ENCODE data around the gene RSBN1L. TPM values are rescaled to one million over a fixed set of nuclear protein-coding genes. Genes with fewer than 3 reads are reported as not detected.

RSBN1L gene
- total RNA-seq (10 to 100 TPM; 10.3 to 21.3 (median 14.1) TPM), polyA plus RNA-seq (10 to 100 TPM in 1 of 3 donors, 1 to 10 TPM in 2; 7.9 to 20.2 (median 8.1) TPM)
- long read RNA-seq, donor 1: 0 reads
- long read RNA-seq, donor 2, full-length matches to known transcripts: 3 of 3 reads
- long read RNA-seq, donor 2, partial matches to known transcripts: 0 of 3 reads
- long read RNA-seq, donor 2, other reads (novel, unspliced or antisense): 0 of 3 reads
- long read RNA-seq, donor 3: 0 reads
- long read RNA-seq, donor 4, partial matches to known transcripts: 18 of 19 reads
- long read RNA-seq, donor 4, other reads (novel, unspliced or antisense): 1 of 19 reads
- long read RNA-seq, donor 5, full-length matches to known transcripts: 9 of 11 reads
- long read RNA-seq, donor 5, partial matches to known transcripts: 2 of 11 reads
- long read RNA-seq, donor 5, other reads (novel, unspliced or antisense): 0 of 11 reads
- long read RNA-seq, donor 6, partial matches to known transcripts: 11 of 11 reads
- long read RNA-seq, donor 6, other reads (novel, unspliced or antisense): 0 of 11 reads
- long read RNA-seq, donor 7: 0 reads
- long read RNA-seq, donor 8, full-length matches to known transcripts: 1 of 1 reads
- long read RNA-seq, donor 8, partial matches to known transcripts: 0 of 1 reads
- long read RNA-seq, donor 8, other reads (novel, unspliced or antisense): 0 of 1 reads
- long read RNA-seq, donor 9, full-length matches to known transcripts: 2 of 2 reads
- long read RNA-seq, donor 9, partial matches to known transcripts: 0 of 2 reads
- long read RNA-seq, donor 9, other reads (novel, unspliced or antisense): 0 of 2 reads
- long read RNA-seq, donor 10: 0 reads

- Histone ChIP-seq H3K9me3 (replicated peaks in 1 of 3) (no peaks in the 10 kb centered on the region), H3K36me3 (replicated peaks in 1 of 2) (no peaks in the 10 kb centered on the region), H3K27me3 (no peaks in the 10 kb centered on the region), H3K4me1 (replicated peaks in 1 of 2) (peaks cover 21 to 48% of the 10 kb centered on the region in 2 donors), H3K27ac (peak within 1 kb of the TSS; percentile 61 to 96 (median 91)), H3K4me3 (peak within 1 kb of the TSS; percentile 61 to 85 (median 74))
- TF ChIP-seq POLR2A (IDR thresholded peaks at IDR 0.05) (peak; percentile 28 to 96), CTCF (IDR thresholded peaks at IDR 0.05) (peak in 5 of 6 experiments; percentile 26 to 59 (median 44))
- DNase-seq: peak; percentile 98 to 99 (median 99)
- intact Hi-C loops (cut with DNase I): no loop called here
- 0 to 1% (median 0%) methylated on average over 22 to 52 of the region's 53 CpGs for WGBS, 4 donors
These were observed at the start of gene RSBN1L for GRCh38 chr7:77696057-77696642. Gene RSBN1L, plus strand, starts transcription at chr7:77696459. Its CDS starts 11 bp downstream, at chr7:77696470.

DNA sequence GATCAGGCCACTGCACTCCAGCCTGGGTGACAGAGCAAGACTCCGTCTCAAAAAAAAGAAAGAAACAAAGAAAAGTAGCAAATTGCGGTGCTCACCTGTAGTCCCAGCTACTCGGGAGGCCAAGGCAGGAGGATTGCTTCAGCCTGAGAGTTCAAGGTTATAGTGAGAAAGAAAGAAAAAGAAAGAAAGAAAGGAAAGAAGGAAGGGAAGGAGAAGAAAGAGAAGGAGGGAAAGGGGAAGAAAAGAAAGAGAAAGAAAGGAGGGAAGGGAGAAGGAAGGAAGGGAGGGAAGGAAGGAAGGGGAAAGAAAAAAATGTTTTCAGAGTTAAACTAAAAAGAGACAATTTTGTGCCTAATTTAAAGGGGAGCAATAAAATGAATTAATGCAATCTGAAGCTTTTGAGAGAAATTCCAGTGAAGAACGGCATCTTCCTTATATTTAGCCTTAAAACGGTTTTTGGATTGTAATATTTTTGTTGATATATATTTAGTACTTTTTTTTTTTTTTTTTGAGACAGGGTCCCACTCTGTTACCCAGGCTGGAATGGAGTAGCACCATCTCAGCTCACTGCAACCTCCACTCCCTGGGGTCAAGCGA, 47.4 kb upstream of the RSBN1L start:
- intact Hi-C loops (cut with DNase I): no loop called here

GRCh38 chr7:77649716-77650349, 46.4 kb upstream of the RSBN1L start:
- Histone ChIP-seq H3K9me3 (replicated peaks in 1 of 3) (no peaks in the 10 kb centered on the region), H3K36me3 (replicated peaks in 1 of 2) (peaks cover 0 to 27% of the 10 kb centered on the region in 2 donors), H3K27me3 (no peaks in the 10 kb centered on the region), H3K4me3 (no peak overlapping the region), H3K4me1 (replicated peaks in 1 of 2) (peaks cover 0 to 8% of the 10 kb centered on the region in 2 donors), H3K27ac (no peak overlapping the region)
- intact Hi-C loops (cut with DNase I): no loop called here
- TF ChIP-seq POLR2A (IDR thresholded peaks at IDR 0.05) (no peak), CTCF (IDR thresholded peaks at IDR 0.05) (no peak)
- 50 to 63% (median 57%) methylated on average over 4 of the region's 4 CpGs for WGBS, 4 donors
- no peak for DNase-seq

More for the DNA sequence above, 47.4 kb upstream of the RSBN1L start:
- WGBS, 4 donors: 93 to 95% (median 95%) methylated on average over 6 of the region's 6 CpGs
- TF ChIP-seq POLR2A (IDR thresholded peaks at IDR 0.05) (no peak), CTCF (IDR thresholded peaks at IDR 0.05) (no peak)
- DNase-seq: no peak
- no peak overlapping the region for H3K4me3 ChIP-seq
- no peak overlapping the region for H3K27ac ChIP-seq
- no peaks in the 10 kb centered on the region for H3K9me3 ChIP-seq (replicated peaks in 1 of 3)
- peaks cover 0 to 8% of the 10 kb centered on the region in 2 donors for H3K4me1 ChIP-seq (replicated peaks in 1 of 2)
- H3K36me3 ChIP-seq (replicated peaks in 1 of 2): peaks cover 0 to 32% of the 10 kb centered on the region in 2 donors
- H3K27me3 ChIP-seq: no peaks in the 10 kb centered on the region
